ENCODE measurements around the gene CMBL.

CMBL gene

GRCh38 chr5:10335711-10336470 is 28.2 kb upstream of the CMBL start:
- H3K4ac ChIP-seq (ENCODE audit: low read depth, low read length) = no peak overlapping the region
- WGBS (ENCODE audit: extremely low coverage, insufficient coverage, insufficient read length) = no CpG with 5 or more reads among the region's 14 CpGs
- H2AK5ac ChIP-seq (ENCODE audit: low read length) = no peak overlapping the region

GRCh38 chr5:10334831-10335230 is 27.1 kb upstream of the CMBL start:
- H2BK5ac ChIP-seq (ENCODE audit: low read depth, low read length, poor library complexity) = no peak overlapping the region
- DNase-seq = no peak
- H3K4me3 ChIP-seq (ENCODE audit: low read depth, low read length) = no peak overlapping the region
- H3K9ac ChIP-seq (ENCODE audit: low read length) = no peak overlapping the region
- H2BK120ac ChIP-seq (ENCODE audit: insufficient read depth, low read length, poor library complexity) = no peak overlapping the region
- no peak overlapping the region for H4K12ac ChIP-seq (ENCODE audit: low read depth, low read length)
- no peaks in the 10 kb centered on the region for H3K79me1 ChIP-seq (ENCODE audit: low read length)
- no peaks in the 10 kb centered on the region for H3K79me2 ChIP-seq (ENCODE audit: control insufficient read depth, insufficient read depth, low read length, poor library complexity)
- H2AK5ac ChIP-seq (ENCODE audit: low read length) = no peak overlapping the region
- no peak overlapping the region for H2AFZ ChIP-seq (ENCODE audit: insufficient read depth, low read length, poor library complexity)
- H3K9me3 ChIP-seq (ENCODE audit: insufficient read depth, low read depth, low read length) = peaks cover 4% of the 10 kb centered on the region
- no CpG with 5 or more reads among the region's 5 CpGs for WGBS (ENCODE audit: extremely low coverage, insufficient coverage, insufficient read length)
- no peak overlapping the region for H3K18ac ChIP-seq (ENCODE audit: low read length)
- no peak overlapping the region for H3K23ac ChIP-seq (ENCODE audit: low read length)
- H3K27me3 ChIP-seq (ENCODE audit: insufficient read depth, low read length) = peaks cover 42% of the 10 kb centered on the region
- H3K27ac ChIP-seq (ENCODE audit: low read depth, low read length) = no peak overlapping the region
- H3K4me2 ChIP-seq (ENCODE audit: low read length) = no peak overlapping the region
- no peak overlapping the region for H3K4ac ChIP-seq (ENCODE audit: low read depth, low read length)
- H4K91ac ChIP-seq (ENCODE audit: low read depth, low read length) = no peak overlapping the region
- no peaks in the 10 kb centered on the region for H3K36me3 ChIP-seq (ENCODE audit: control insufficient read depth in 1 of 2, insufficient read depth in 2 of 2, low read length in 2 of 2)
- no peak overlapping the region for H3K14ac ChIP-seq (ENCODE audit: low read length)
- no peak overlapping the region for H4K8ac ChIP-seq (ENCODE audit: low read depth, low read length)
- peaks cover 6 to 10% of the 10 kb centered on the region in 2 experiments for H3K4me1 ChIP-seq (ENCODE audit: control insufficient read depth in 1 of 2, insufficient read depth in 2 of 2, low read length in 2 of 2)
- no peak overlapping the region for H2BK12ac ChIP-seq (ENCODE audit: low read length)

More at GRCh38 chr5:10335711-10336470, 28.2 kb upstream of the CMBL start:
- Histone ChIP-seq H3K4me3 (ENCODE audit: low read depth, low read length) (no peak overlapping the region), H3K18ac (ENCODE audit: low read length) (no peak overlapping the region), H3K79me2 (ENCODE audit: control insufficient read depth, insufficient read depth, low read length, poor library complexity) (no peaks in the 10 kb centered on the region), H3K36me3 (ENCODE audit: control insufficient read depth in 1 of 2, insufficient read depth in 2 of 2, low read length in 2 of 2) (no peaks in the 10 kb centered on the region), H2BK5ac (ENCODE audit: low read depth, low read length, poor library complexity) (no peak overlapping the region), H3K27me3 (ENCODE audit: insufficient read depth, low read length) (peaks cover 34% of the 10 kb centered on the region), H2BK120ac (ENCODE audit: insufficient read depth, low read length, poor library complexity) (no peak overlapping the region), H4K12ac (ENCODE audit: low read depth, low read length) (no peak overlapping the region), H3K4me2 (ENCODE audit: low read length) (no peak overlapping the region), H3K79me1 (ENCODE audit: low read length) (no peaks in the 10 kb centered on the region), H3K4me1 (ENCODE audit: control insufficient read depth in 1 of 2, insufficient read depth in 2 of 2, low read length in 2 of 2) (peaks cover 6 to 10% of the 10 kb centered on the region in 2 experiments), H3K14ac (ENCODE audit: low read length) (no peak overlapping the region), H3K9me3 (ENCODE audit: insufficient read depth, low read depth, low read length) (no peaks in the 10 kb centered on the region), H4K91ac (ENCODE audit: low read depth, low read length) (no peak overlapping the region), H2BK12ac (ENCODE audit: low read length) (no peak overlapping the region), H3K23ac (ENCODE audit: low read length) (no peak overlapping the region), H3K27ac (ENCODE audit: low read depth, low read length) (no peak overlapping the region), H2AFZ (ENCODE audit: insufficient read depth, low read length, poor library complexity) (no peak overlapping the region), H4K8ac (ENCODE audit: low read depth, low read length) (no peak overlapping the region), H3K9ac (ENCODE audit: low read length) (no peak overlapping the region)
- peak in 1 of 2 donors; percentile 13 for DNase-seq

GRCh38 chr5:10333154-10334006 is 25.7 kb upstream of the CMBL start:
- WGBS (ENCODE audit: extremely low coverage, insufficient coverage, insufficient read length) = no CpG with 5 or more reads among the region's 81 CpGs

GRCh38 chr5:10332301-10332700 is 24.6 kb upstream of the CMBL start:
- Histone ChIP-seq H4K91ac (ENCODE audit: low read depth, low read length) (no peak overlapping the region), H3K4me1 (ENCODE audit: control insufficient read depth in 1 of 2, insufficient read depth in 2 of 2, low read length in 2 of 2) (peaks cover 6 to 10% of the 10 kb centered on the region in 2 experiments), H3K79me2 (ENCODE audit: control insufficient read depth, insufficient read depth, low read length, poor library complexity) (no peaks in the 10 kb centered on the region), H3K36me3 (ENCODE audit: control insufficient read depth in 1 of 2, insufficient read depth in 2 of 2, low read length in 2 of 2) (no peaks in the 10 kb centered on the region), H2AFZ (ENCODE audit: insufficient read depth, low read length, poor library complexity) (no peak overlapping the region), H2BK5ac (ENCODE audit: low read depth, low read length, poor library complexity) (no peak overlapping the region), H3K79me1 (ENCODE audit: low read length) (no peaks in the 10 kb centered on the region), H3K23ac (ENCODE audit: low read length) (no peak overlapping the region), H2BK12ac (ENCODE audit: low read length) (no peak overlapping the region), H3K9ac (ENCODE audit: low read length) (no peak overlapping the region), H3K18ac (ENCODE audit: low read length) (no peak overlapping the region), H3K27me3 (ENCODE audit: insufficient read depth, low read length) (peaks cover 42% of the 10 kb centered on the region), H4K8ac (ENCODE audit: low read depth, low read length) (no peak overlapping the region), H4K12ac (ENCODE audit: low read depth, low read length) (no peak overlapping the region), H3K4me2 (ENCODE audit: low read length) (no peak overlapping the region), H3K4ac (ENCODE audit: low read depth, low read length) (no peak overlapping the region), H2AK5ac (ENCODE audit: low read length) (no peak overlapping the region), H2BK120ac (ENCODE audit: insufficient read depth, low read length, poor library complexity) (no peak overlapping the region), H3K4me3 (ENCODE audit: low read depth, low read length) (no peak overlapping the region), H3K27ac (ENCODE audit: low read depth, low read length) (no peak overlapping the region), H3K9me3 (ENCODE audit: insufficient read depth, low read depth, low read length) (peaks cover 4% of the 10 kb centered on the region), H3K14ac (ENCODE audit: low read length) (no peak overlapping the region)
- no CpG with 5 or more reads among the region's 5 CpGs for WGBS (ENCODE audit: extremely low coverage, insufficient coverage, insufficient read length)
- no peak for DNase-seq

More at GRCh38 chr5:10333154-10334006, 25.7 kb upstream of the CMBL start:
- H3K4me3 ChIP-seq (ENCODE audit: low read depth, low read length) = peak overlapping the region; percentile 62
- H3K79me2 ChIP-seq (ENCODE audit: control insufficient read depth, insufficient read depth, low read length, poor library complexity) = no peaks in the 10 kb centered on the region
- no peak overlapping the region for H4K12ac ChIP-seq (ENCODE audit: low read depth, low read length)
- no peak overlapping the region for H4K91ac ChIP-seq (ENCODE audit: low read depth, low read length)
- H3K4me2 ChIP-seq (ENCODE audit: low read length) = peak overlapping the region; percentile 73
- H3K27me3 ChIP-seq (ENCODE audit: insufficient read depth, low read length) = peaks cover 42% of the 10 kb centered on the region
- H3K4ac ChIP-seq (ENCODE audit: low read depth, low read length) = no peak overlapping the region
- H2AK5ac ChIP-seq (ENCODE audit: low read length) = no peak overlapping the region
- no peaks in the 10 kb centered on the region for H3K36me3 ChIP-seq (ENCODE audit: control insufficient read depth in 1 of 2, insufficient read depth in 2 of 2, low read length in 2 of 2)
- no peak overlapping the region for H3K27ac ChIP-seq (ENCODE audit: low read depth, low read length)
- peak; percentile 14 to 46 for DNase-seq
- no peak overlapping the region for H2BK5ac ChIP-seq (ENCODE audit: low read depth, low read length, poor library complexity)
- peaks cover 4% of the 10 kb centered on the region for H3K9me3 ChIP-seq (ENCODE audit: insufficient read depth, low read depth, low read length)
- no peak overlapping the region for H3K9ac ChIP-seq (ENCODE audit: low read length)
- H2BK12ac ChIP-seq (ENCODE audit: low read length) = no peak overlapping the region
- H3K18ac ChIP-seq (ENCODE audit: low read length) = no peak overlapping the region
- H3K23ac ChIP-seq (ENCODE audit: low read length) = no peak overlapping the region
- peak overlapping the region; percentile 54 for H2AFZ ChIP-seq (ENCODE audit: insufficient read depth, low read length, poor library complexity)
- peaks cover 6 to 10% of the 10 kb centered on the region in 2 experiments for H3K4me1 ChIP-seq (ENCODE audit: control insufficient read depth in 1 of 2, insufficient read depth in 2 of 2, low read length in 2 of 2)
- no peaks in the 10 kb centered on the region for H3K79me1 ChIP-seq (ENCODE audit: low read length)
- H2BK120ac ChIP-seq (ENCODE audit: insufficient read depth, low read length, poor library complexity) = no peak overlapping the region
- H3K14ac ChIP-seq (ENCODE audit: low read length) = no peak overlapping the region
- H4K8ac ChIP-seq (ENCODE audit: low read depth, low read length) = no peak overlapping the region

Measured in trophoblast cell (in vitro differentiated cells and primary cell).